ENCODE measurements around the gene CCL22.

DNA sequence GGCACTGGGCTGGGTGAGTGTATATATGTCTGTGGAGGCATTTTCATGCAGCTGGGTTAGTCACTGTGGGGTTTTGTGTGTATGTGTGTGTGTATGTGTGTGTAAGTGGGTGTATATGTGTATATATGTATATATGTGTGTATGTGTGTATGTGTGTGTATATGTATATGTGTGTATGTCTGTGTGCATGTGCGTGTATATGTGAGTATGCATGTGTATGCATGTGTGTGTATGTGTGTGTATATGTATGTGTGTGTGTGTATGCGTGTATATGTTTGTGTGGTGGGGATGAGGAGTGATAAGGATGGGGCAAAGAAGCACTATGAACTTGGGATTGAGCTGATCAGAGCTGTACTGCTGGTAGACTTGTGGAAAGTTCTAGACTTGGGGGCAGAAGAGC is 45.1 kb upstream of the CCL22 start:
- no peak for TF ChIP-seq POLR2A (IDR thresholded peaks at IDR 0.05; ENCODE audit: low read depth, low read length)
- no peak for TF ChIP-seq POLR2AphosphoS5 (IDR thresholded peaks at IDR 0.05; ENCODE audit: low read depth, low read length)
- no peak for TF ChIP-seq POU2F2 (IDR thresholded peaks at IDR 0.05; ENCODE audit: low read depth, low read length)
- TF ChIP-seq TAF1 (IDR thresholded peaks at IDR 0.05; ENCODE audit: low read depth, low read length), result no peak

Measured in GM12891 (cell line).